GM19463 (cell line): ENCODE data around the gene MACROD2.
"Not testable (repeated sequence)": the region's sequence is repeated elsewhere in the genome, so short reads cannot be mapped to it uniquely, and the experiment has no call there.

ENCODE experiments used
- ATAC-seq: cut with Tn5 transposase; IDR thresholded peaks from one replicate; pipeline ENCODE4 v1.9.1; 2021; ENCODE audit warnings: mild to moderate bottlenecking, moderate library complexity; ENCODE audit not compliant: unreplicated experiment

Gene MACROD2

DNA sequence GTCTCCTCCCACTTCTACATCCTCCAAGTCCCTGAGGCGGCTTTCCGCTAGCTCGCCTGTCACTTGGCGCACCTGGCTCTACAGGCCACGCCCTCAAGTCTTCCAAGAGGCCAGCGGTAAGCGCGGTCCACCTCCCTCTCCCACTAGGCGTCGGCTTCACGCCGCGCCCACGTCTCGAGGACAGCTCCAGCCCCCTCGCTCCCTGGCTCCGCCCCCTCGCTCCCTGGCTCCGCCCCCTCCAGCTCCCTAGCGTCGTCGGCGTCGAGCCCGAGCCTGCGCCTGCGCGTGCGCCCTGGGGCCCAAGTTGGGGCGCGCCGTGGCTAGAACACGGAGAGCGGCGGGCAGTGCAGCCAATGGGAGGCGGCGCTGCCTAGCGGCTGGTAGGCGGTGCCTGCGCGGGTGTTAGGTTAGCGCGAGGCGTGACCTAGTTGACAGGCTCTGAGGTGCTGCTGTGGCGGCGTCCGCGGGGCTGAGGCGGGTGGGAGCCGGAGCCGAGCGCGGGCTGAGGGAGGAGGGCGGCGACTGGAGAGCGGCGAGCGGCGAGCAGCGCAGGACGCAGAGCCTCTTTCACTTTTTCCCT lies at the start of gene MACROD2:
Gene MACROD2, plus strand, starts transcription at position 431 of the 580 bp plus-strand sequence.
- ATAC-seq = peak; percentile 59

DNA sequence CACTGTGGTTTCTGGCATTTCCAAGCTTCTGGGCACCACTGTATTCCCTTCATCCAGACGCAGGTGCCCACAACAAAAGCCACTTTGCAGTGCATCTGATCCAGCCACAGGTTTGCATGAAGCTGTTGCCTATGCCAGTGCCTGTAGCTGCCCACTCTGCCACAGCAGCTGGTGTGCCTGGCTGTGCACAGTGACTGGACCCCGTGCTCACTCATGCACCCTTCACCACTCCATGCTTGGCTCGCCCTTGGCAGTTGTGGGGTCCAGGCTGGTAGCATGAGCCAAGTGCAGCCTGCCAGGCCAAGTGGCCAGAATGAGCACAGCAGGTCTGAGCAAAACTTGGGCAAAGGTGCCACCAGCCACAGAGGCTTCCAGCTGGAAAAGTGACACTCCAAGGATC lies 47.6 kb upstream of the MACROD2 start:
- no peak for ATAC-seq

DNA sequence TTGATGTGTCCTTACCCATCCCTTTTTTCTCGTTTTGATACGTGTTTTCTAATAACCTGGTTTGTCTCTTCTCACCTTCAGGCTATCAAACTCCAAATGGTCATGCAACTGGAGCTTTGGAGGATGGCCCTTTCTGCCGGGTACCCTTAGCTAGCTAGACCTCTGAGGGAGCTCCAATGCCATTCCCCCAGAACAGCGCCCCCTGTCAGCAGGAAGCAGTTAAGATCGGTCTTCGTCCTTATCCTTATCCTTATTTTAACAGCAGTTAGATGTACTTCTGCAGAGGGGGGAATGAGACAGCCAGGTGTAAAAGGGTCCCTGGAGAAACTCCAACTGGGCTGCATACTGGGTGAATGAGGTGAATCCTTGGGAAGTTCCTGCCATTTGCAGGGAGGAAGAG lies 42.1 kb upstream of the MACROD2 start:
- no peak for ATAC-seq

DNA sequence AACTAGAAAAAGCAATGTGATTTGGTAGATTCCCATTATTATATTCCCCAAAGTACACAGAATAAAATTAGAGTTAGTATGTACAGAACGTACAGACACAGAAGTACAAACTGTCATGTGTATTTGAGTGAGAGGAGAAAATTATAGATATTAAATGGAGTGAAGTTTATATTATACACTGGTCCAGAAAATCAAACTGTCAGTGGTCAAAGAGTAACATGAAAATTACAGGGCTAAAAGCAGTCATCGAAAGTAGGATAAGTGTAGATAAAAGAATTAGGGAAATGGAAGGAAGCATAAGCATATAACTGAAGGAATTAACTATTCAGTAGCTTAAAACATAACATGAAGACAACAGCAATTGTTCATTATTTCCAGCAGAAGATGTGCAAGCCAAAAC lies 35.2 kb upstream of the MACROD2 start:
- ATAC-seq = no peak

DNA sequence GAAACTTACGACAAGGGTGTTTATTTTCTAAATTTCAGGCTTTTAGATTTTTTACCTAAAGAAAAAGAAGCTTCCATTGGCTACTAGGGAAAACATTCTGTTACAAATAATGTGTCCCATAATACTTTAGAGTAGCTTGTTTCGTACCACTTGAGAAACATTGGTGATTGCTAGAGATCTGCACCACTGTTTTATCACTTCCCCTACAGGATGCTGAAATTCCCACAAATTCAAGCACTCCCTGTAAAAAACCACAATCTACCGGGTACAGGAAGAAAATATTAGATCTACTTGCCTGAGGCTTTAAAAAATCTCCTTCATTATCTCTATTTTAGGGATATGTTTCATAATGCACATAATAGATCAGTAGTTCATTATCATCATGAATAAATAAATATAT lies 34.8 kb upstream of the MACROD2 start:
- ATAC-seq = no peak

DNA sequence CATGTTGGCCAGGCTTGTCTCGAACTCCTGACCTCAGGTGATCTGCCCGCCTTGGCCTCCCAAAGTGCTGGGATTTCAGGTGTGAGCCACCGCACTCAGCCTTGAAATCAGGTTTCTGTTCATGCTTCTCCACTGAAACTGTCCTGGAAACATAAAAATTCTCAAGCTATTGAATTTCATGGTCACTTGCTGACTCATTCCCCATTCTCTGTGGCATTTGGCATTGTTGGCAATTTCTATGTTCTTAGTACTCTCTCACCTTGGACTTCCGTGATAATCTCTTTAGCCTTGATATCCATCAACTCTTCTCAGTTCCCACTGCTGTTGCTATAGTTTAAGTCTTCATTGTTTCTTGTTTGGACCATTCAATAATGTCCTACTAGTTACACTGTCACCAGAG lies 11.1 kb upstream of the MACROD2 start:
- ATAC-seq = no peak

DNA sequence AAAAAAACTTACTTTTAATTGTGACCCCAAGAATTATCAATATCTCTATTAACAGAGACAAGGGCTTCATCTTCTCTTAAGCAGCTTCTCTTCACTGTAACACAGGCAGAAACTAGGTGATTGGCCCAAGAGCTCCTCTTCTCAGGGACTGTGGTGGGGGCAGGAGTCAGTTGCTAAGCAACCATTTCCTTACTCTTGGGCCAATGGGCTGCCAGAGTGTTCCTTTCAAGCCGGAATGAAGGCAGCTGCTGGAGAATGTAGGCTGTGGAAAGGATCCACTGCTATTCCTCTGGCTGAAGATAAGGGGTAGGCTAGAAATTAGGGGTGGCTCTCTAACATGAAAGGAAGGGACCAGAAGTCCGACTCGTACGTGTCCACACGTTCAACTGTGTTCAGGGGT lies 4.9 kb upstream of the MACROD2 start, which contains the start of gene SEL1L2:
Gene SEL1L2, minus strand, starts transcription at position 150 of the 400 bp plus-strand sequence. Its CDS starts 80 bp downstream, at position 70.
- ATAC-seq = no peak

DNA sequence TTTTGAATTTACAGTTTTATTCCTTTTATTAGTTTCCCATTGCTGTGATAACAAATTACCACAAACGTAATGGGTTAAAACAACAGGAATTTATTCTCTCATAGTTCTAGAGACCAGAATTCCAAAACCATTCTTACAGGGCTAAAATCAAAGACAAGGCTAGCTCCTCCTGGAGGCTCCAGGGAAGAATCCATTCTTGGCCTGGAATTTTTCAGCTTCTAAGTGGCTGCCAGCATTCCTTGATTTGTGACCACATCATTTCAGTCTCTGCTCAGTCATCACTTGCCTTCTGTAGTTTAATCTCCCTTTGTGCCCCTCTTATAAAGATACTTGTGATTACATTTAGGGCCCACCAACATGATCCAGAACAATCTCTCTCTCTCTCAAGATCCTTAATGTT lies 4.0 kb upstream of the MACROD2 start:
- no peak for ATAC-seq

DNA sequence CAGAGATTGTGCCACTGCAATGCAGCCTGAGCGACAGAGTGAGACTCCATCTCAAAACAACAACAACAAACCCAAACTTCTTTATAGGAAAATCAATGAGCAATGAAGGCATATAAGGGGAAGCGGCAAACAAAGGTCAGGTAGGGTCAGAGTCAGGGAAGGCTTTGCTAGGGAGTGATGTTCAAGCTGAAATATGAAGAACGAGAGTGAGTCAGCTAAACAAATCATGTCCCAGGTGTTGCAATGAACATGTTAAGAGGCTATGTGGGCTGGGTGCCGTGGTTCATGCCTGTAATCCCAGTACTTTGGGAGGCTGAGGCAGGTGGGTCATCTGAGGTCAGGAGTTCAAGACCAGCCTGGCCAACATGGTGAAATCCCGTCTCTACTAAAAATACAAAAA lies 3.4 kb upstream of the MACROD2 start:
- ATAC-seq = not testable (repeated sequence)

DNA sequence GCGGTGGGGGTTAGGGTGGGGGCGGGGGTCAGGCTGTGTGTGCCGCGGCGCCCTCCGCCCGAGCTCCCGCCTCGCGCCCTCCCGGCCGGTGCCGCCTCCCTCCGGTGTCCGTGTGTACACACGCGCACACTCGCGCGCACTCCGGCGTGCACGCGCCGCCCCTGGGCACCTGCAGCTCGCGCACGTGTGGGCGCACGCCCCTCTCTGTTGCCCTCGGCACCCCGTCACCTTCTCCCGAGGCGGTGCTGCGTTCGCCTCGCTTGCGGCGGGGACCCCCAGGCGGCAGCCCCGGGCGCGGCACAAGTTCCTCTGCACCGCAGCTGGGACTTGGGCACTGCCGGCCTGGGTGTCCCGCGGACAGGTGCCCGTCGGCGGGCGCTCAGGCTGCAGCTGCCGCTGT lies 525 bp downstream of the MACROD2 start:
- ATAC-seq = no peak

DNA sequence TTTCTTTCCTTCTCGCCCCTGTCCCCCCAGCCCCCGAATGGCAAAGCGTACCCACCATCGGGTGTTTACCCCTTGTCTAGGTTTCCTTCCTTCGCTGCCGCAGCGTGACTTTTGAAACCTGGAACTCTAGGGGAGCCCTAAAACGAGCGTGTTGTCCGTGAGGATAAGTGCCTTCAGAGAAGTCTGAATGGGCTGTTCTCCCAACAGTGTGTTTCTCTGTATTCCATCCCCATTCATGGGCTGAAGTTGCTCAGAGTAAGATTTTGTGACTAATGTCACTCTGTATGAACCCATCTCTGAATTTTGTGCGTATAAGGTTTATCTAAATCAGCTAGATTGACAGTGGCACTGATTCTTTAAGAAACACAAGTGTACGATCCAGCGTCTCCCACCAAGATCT lies 949 bp downstream of the MACROD2 start:
- no peak for ATAC-seq

DNA sequence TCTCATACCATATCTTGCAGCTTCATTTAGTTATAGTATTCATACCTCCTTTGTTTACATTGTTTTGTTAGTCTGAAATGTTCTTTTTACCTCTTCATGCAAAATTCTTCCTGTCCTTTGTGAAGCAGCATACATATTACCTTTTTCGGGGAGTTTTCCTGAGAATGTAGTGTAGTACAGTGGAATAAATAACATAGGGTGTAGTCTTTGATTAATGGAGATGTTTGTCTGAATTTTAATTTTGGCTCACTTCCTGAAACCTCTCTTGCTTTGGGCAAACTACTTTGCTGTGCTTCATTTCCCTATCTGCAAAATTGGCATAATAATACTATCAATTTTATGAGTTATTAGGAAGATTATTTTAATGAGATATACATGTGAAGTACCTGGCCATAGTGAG lies 5.6 kb downstream of the MACROD2 start:
- no peak for ATAC-seq

DNA sequence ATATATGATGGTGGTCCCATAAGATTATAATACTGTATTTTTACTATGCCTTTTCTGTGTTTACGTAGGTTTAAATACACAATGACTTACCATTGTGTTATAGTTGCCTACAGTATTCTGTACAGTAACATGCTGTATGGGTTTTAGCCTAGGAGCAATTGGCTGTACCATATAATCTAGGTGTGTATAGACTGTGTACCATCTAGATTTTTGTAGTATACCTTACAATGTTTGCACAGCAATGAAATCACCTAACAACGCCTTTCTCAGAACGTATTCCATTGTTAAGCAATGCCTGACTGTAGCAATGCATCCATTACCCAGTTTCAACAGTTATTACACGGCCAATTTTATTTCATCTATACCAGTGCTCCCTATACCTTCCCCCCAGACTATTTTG lies 10.7 kb downstream of the MACROD2 start:
- ATAC-seq = no peak

DNA sequence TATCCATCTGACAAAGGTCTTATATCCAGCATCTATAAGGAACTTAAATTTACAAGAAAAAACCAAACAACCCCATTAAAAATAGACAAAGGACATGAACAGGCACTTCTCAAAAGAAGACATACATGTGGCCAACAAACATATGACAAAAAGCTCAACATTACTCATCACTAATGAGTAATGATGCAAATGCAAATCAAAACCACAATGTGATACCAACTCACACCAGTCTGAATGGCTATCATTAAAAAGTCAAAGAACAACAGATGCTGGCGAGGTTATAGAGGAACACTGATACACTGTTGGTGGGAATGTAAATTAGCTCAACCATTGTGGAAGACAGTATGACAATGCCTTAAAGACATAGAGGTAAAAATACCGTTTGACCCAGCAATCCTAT lies 13.9 kb downstream of the MACROD2 start:
- no peak for ATAC-seq

DNA sequence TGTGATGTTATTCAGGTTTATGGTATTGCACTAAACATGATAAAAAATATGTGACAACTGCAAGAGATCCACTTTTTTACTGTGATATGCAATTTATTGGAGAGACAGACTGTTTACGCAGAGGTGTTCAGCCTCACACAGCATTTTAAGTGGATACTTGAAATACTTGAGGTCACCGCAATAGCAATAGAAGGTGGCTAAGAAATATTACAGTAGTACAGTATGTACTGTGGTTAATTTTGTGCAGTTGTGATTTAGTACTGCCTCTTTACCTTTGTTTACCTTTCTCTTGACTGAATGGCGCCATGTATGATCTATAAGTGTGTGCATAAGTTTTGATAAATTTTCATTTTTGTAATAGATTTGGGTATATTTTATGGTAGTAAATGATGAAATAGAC lies 17.4 kb downstream of the MACROD2 start:
- ATAC-seq = no peak

DNA sequence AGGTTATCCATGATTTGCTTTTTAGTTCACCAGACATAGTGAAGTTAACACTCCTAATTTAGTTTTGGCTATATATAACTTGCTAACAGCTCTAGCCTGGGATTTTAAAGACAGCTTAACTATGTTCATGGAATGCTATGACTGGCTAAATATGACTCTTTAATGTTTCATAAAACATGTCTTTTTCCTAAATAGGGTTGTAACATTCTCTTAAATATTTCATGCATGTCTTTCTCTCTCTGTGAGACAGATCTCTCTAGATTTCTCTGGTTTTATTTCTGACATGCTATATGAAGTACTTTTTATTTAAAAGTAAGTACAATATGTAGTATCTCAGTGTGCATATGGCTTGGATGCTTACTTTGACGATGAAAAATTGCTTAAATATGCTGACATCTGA lies 35.7 kb downstream of the MACROD2 start:
- ATAC-seq = no peak

DNA sequence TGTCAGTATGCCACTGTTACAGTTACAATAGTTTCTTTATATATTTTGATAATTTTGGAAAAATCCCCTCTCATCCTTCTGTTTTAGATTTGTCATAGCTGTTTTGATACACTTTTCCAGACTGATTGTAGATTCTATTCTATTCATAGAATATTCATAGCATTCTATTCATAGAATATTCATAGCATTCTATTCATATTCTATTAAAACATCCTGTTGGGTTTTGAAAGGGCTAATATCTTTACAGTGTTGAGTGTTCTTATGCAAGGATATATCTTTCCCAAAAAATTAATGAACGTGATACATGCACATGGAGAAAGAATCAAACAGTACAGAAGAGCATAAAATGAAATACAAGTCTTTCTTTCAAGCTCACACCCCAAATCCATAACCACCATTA lies 38.0 kb downstream of the MACROD2 start:
- ATAC-seq = no peak

DNA sequence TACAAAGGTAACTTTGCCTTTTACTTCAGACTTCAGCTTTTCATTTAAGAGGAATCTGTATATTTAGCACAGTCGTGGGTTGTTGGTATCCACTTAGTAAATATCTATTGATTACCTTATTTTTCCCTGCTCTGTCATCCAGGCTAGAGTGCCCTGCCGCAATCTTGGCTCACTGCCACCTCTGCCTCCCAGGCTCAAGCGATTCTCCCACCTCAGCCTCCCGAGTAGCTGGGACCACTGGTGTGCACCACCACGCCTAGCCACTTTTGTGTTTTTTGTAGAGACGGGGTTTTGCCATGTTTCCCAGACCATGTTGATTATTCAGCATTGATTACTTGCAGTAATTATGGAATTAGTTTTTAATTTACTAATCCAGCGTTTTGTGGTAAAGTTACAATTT lies 41.3 kb downstream of the MACROD2 start:
- no peak for ATAC-seq

DNA sequence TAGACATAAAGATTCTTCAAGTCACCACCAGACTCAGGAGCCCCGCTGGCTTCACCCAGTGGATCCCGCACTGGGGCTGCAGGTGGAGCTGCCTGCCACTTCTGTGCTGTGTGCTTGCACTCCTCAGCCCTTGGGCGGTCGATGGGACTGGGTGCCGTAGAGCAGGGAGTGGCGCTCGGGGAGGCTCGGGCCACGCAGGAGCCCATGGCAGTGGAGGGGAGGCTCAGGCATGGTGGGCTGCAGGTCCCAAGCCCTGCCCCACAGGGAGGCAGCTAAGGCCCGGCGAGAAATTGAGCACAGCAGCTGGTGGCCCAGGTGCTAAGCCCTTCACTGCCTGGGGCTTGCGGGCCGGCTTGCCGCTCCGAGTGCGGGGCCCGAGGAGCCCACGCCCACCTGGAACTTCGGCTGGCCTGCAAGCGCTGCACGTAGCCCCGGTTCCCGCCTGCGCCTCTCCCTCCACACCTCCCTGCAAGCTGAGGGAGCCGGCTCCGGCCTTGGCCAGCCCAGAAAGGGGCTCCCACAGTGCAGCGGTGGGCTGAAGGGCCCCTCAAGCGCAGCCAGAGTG lies 49.5 kb downstream of the MACROD2 start:
- ATAC-seq = not testable (repeated sequence)

DNA sequence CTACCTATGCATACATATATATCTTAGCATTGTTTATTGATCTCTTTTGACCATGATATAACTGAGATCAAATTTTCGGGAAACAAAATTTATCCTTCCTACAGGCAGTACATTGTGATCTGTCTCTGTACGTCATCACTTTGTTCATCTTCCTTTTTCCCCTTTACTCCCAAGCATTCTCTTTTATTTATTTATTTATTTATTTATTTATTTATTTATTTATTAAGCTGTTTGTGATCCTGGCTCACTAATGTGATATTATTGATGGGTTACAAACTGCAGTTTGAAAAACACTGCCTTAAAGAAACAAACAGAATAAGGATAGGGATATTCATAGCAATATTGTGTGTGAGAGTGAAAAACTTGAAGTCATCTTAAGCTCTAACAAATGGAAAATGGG lies 51.2 kb downstream of the MACROD2 start:
- ATAC-seq = no peak

DNA sequence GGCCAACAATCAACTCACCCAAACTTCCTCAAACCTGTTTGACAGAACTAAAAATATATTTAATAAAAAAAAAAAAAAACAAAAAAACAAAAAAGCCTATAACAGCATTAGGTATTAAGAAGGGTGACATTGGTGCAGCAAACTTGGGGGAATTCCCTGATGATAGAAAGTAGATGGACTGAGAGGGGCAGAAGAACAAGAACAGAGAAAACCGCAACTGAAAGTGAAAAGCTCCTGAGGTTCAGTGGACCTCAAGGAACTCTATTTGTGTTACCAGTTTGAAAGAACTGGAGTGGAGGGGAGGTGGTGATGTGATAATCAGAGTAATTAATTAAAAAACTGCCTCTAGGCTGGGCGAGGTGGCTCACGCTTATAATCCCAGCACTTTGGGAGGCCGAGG lies 53.8 kb downstream of the MACROD2 start:
- ATAC-seq = peak; percentile 93

DNA sequence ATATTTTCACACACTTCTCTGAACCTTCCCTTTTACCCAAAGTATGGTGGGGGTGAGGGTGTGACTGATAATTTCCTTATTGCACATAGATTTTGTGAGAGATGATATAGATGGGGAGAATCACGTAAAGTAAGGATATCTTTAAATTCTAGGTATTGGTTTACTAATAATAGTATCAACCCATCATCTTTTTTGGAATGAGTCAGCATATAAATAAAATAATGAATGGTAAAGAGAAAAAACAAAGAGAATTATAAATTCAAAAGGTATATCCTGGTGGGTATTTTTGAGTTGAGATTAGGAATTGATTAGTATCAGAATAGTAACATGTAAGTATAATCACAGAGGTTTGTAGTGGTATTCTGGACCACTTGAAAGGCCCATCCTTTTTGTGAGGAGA lies 56.1 kb downstream of the MACROD2 start:
- no peak for ATAC-seq

DNA sequence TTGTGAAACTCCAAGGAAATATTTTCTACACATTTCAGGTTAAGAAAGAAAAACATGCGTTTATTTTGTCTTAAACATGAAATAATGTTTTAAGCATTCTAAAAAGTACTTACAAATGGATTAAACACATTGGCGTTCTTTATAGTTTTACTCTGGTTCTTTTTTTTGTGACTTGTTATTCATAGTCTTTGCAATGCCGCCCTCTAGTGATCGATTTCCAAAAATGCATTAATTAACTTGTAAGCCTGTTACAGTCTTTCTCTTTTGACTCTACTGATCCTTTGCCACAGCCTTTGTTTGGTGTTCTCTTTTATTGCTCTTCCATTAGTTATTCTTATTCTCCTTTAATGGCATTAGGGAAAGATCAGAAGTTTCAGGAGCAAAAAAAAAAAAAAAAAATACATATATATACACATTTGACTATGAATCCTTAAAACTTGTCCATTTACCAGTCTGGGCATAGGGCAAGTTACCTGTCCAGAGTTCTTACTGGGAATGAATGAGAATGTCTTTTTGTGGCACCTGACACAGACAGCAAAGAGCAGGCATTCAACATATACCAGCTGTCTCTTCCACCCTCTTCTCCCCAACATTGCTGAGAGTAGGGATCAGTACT lies 59.9 kb downstream of the MACROD2 start:
- no peak for ATAC-seq
